ENCODE measurements around the gene WIPF3.

Gene WIPF3

DNA sequence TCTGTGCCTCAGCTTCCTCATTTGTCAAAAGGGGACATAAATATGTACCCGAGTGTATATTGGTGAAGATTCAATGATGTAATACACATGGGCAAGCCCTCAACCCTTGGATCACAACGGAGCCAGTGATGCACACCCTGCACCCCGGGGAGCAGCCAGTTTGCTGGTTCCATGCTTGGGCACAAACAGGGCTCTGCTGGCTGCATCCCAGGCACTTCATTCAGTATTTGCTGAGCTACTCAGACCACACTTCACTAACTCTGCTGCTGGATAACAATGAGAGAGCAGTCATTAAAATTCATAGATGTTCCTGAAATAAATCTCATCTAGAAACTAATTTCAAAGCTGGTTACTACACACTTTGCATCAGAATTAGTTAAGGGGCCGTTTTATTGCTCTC, 111.3 kb downstream of the WIPF3 start:
- Histone ChIP-seq H3K27me3 (ENCODE audit: insufficient read depth, poor library complexity, severe bottlenecking) (no peaks in the 10 kb centered on the region), H3K27ac (replicated peaks) (no peak overlapping the region), H3K4me3 (replicated peaks; ENCODE audit: insufficient read depth, low read length) (no peak overlapping the region)
- no peak for TF ChIP-seq GABPA (IDR thresholded peaks at IDR 0.05; ENCODE audit: low read depth)
- TF ChIP-seq REST (IDR thresholded peaks at IDR 0.05; ENCODE audit: insufficient replicate concordance, low read depth), result no peak
- TF ChIP-seq CTCF (IDR thresholded peaks at IDR 0.05; ENCODE audit: insufficient read depth, low read length), result no peak
- DNase-seq (ENCODE audit: low read depth in 1 of 2, low spot score in 1 of 2), result no peak

GRCh38 chr7:29918850-29919249, 112.5 kb downstream of the WIPF3 start:
- Histone ChIP-seq H3K4me3 (replicated peaks; ENCODE audit: insufficient read depth, low read length) (no peak overlapping the region), H3K27ac (replicated peaks) (no peak overlapping the region), H3K27me3 (ENCODE audit: insufficient read depth, poor library complexity, severe bottlenecking) (no peaks in the 10 kb centered on the region)
- DNase-seq (ENCODE audit: low read depth in 1 of 2, low spot score in 1 of 2), result no peak
- no peak for TF ChIP-seq REST (IDR thresholded peaks at IDR 0.05; ENCODE audit: insufficient replicate concordance, low read depth)
- TF ChIP-seq POLR2AphosphoS5 (IDR thresholded peaks at IDR 0.05; ENCODE audit: low read depth), result no peak
- TF ChIP-seq CTCF (IDR thresholded peaks at IDR 0.05; ENCODE audit: insufficient read depth, low read length), result no peak
- no peak for TF ChIP-seq SPI1 (IDR thresholded peaks at IDR 0.05; ENCODE audit: borderline replicate concordance, low read depth)
- no peak for TF ChIP-seq GABPA (IDR thresholded peaks at IDR 0.05; ENCODE audit: low read depth)

- Histone ChIP-seq H3K27me3 (ENCODE audit: insufficient read depth, poor library complexity, severe bottlenecking) (no peaks in the 10 kb centered on the region), H3K4me3 (replicated peaks; ENCODE audit: insufficient read depth, low read length) (no peak overlapping the region), H3K27ac (replicated peaks) (no peak overlapping the region)
- DNase-seq (ENCODE audit: low read depth in 1 of 2, low spot score in 1 of 2), result no peak
- TF ChIP-seq POLR2AphosphoS5 (IDR thresholded peaks at IDR 0.05; ENCODE audit: low read depth) (no peak), REST (IDR thresholded peaks at IDR 0.05; ENCODE audit: insufficient replicate concordance, low read depth) (no peak), GABPA (IDR thresholded peaks at IDR 0.05; ENCODE audit: low read depth) (no peak), CTCF (IDR thresholded peaks at IDR 0.05; ENCODE audit: insufficient read depth, low read length) (no peak)
Observed at GRCh38 chr7:29919790-29920189, 113.5 kb downstream of the WIPF3 start.

Measured in HL-60 (cell line).